ENCODE results near the gene PABPN1. TPM values are rescaled to one million over a fixed set of nuclear protein-coding genes. Genes with fewer than 3 reads are reported as not detected.

PABPN1 gene
- polyA plus RNA-seq, 3 donors, result 54.4 to 356 (median 64.6) TPM

GRCh38 chr14:23348297-23348655, 27.0 kb downstream of the PABPN1 start:
- Histone ChIP-seq H3K27me3 (ENCODE audit: control insufficient read depth in 2 of 2, insufficient read depth in 2 of 2, low read length in 2 of 2) (peaks cover 30 to 32% of the 10 kb centered on the region in 2 donors), H3K9me3 (replicated peaks in 1 of 2; ENCODE audit: control insufficient read depth in 1 of 2, insufficient read depth in 1 of 2, low read length in 2 of 2) (peaks cover 0 to 21% of the 10 kb centered on the region in 2 donors), H3K4me3 (replicated peaks in 1 of 3; ENCODE audit: low read depth in 2 of 3, low read length in 3 of 3) (no peak overlapping the region), H3K9ac (ENCODE audit: insufficient read depth, low read length, poor library complexity, severe bottlenecking) (no peak overlapping the region), H3K4me2 (replicated peaks; ENCODE audit: extremely low read depth, low read length, poor library complexity, severe bottlenecking) (no peak overlapping the region), H3K27ac (ENCODE audit: low read depth in 1 of 2, low read length in 2 of 2) (no peak overlapping the region), H4K20me1 (ENCODE audit: insufficient read depth, low read length) (no peaks in the 10 kb centered on the region), H3K79me2 (ENCODE audit: insufficient read depth, low read length) (no peaks in the 10 kb centered on the region), H3K36me3 (replicated peaks in 1 of 2; ENCODE audit: control insufficient read depth in 1 of 2, insufficient read depth in 2 of 2, low read length in 2 of 2) (no peaks in the 10 kb centered on the region), H2AFZ (ENCODE audit: insufficient read depth, low read depth, low read length, poor library complexity, severe bottlenecking) (no peak overlapping the region), H3K4me1 (ENCODE audit: control insufficient read depth in 1 of 2, insufficient read depth in 2 of 2, low read length in 2 of 2) (peaks cover 4 to 12% of the 10 kb centered on the region in 2 donors)
- 77% methylated on average over 2 of the region's 6 CpGs for WGBS (ENCODE audit: insufficient coverage)
- peaks cover 0 to 9% of the 10 kb centered on the region in 2 donors for H3K36me3 Mint-ChIP-seq
- H3K4me3 Mint-ChIP-seq, result no peak overlapping the region
- intact Hi-C loops (cut with micrococcal nuclease), result no loop called here
- no peak for TF ChIP-seq CTCF (IDR thresholded peaks at IDR 0.05)
- H3K9me3 Mint-ChIP-seq, result peaks cover 2 to 14% (median 6%) of the 10 kb centered on the region in 7 donors
- peaks cover 33 to 41% (median 36%) of the 10 kb centered on the region in 3 donors for H3K27me3 Mint-ChIP-seq (ENCODE audit: low read depth in 3 of 3)
- peaks cover 9% of the 10 kb centered on the region for H3K4me1 Mint-ChIP-seq
- no peak for DNase-seq
- no peak overlapping the region for H3K27ac Mint-ChIP-seq

- intact Hi-C loops (cut with micrococcal nuclease), result no loop called here
- Histone ChIP-seq H3K4me1 (ENCODE audit: control insufficient read depth in 1 of 2, insufficient read depth in 2 of 2, low read length in 2 of 2) (peaks cover 4 to 12% of the 10 kb centered on the region in 2 donors), H4K20me1 (ENCODE audit: insufficient read depth, low read length) (no peaks in the 10 kb centered on the region), H3K36me3 (replicated peaks in 1 of 2; ENCODE audit: control insufficient read depth in 1 of 2, insufficient read depth in 2 of 2, low read length in 2 of 2) (no peaks in the 10 kb centered on the region), H2AFZ (ENCODE audit: insufficient read depth, low read depth, low read length, poor library complexity, severe bottlenecking) (no peak overlapping the region), H3K4me3 (replicated peaks in 1 of 3; ENCODE audit: low read depth in 2 of 3, low read length in 3 of 3) (no peak overlapping the region), H3K9me3 (replicated peaks in 1 of 2; ENCODE audit: control insufficient read depth in 1 of 2, insufficient read depth in 1 of 2, low read length in 2 of 2) (peaks cover 0 to 30% of the 10 kb centered on the region in 2 donors), H3K9ac (ENCODE audit: insufficient read depth, low read length, poor library complexity, severe bottlenecking) (no peak overlapping the region), H3K27ac (ENCODE audit: low read depth in 1 of 2, low read length in 2 of 2) (no peak overlapping the region), H3K4me2 (replicated peaks; ENCODE audit: extremely low read depth, low read length, poor library complexity, severe bottlenecking) (no peak overlapping the region), H3K27me3 (ENCODE audit: control insufficient read depth in 2 of 2, insufficient read depth in 2 of 2, low read length in 2 of 2) (peaks cover 40 to 42% of the 10 kb centered on the region in 2 donors), H3K79me2 (ENCODE audit: insufficient read depth, low read length) (no peaks in the 10 kb centered on the region)
- WGBS (ENCODE audit: insufficient coverage), result 93% methylated on average over 4 of the region's 8 CpGs
- H3K9me3 Mint-ChIP-seq, result peaks cover 2 to 16% (median 6%) of the 10 kb centered on the region in 7 donors
- peaks cover 0 to 9% of the 10 kb centered on the region in 2 donors for H3K36me3 Mint-ChIP-seq
- H3K4me3 Mint-ChIP-seq, result no peak overlapping the region
- no peak overlapping the region for H3K27ac Mint-ChIP-seq
- H3K4me1 Mint-ChIP-seq, result peaks cover 9% of the 10 kb centered on the region
- no peak for TF ChIP-seq CTCF (IDR thresholded peaks at IDR 0.05)
- DNase-seq, result no peak
- peaks cover 43 to 52% (median 43%) of the 10 kb centered on the region in 3 donors for H3K27me3 Mint-ChIP-seq (ENCODE audit: low read depth in 3 of 3)
Observed at GRCh38 chr14:23349156-23349845, 28.0 kb downstream of the PABPN1 start.
